NAMALWA (cell line): ENCODE results near the gene APP.
"Not testable (repeated sequence)": the region's sequence is repeated elsewhere in the genome, so short reads cannot be mapped to it uniquely, and the experiment has no call there.

Source experiments
- DNase-seq: peaks from one replicate; pipeline ENCODE4 v3.0.0-alpha.2; 2015; ENCODE audit warnings: low spot score

The APP gene

GRCh38 chr21:26022598-26023337 lies 147.8 kb downstream of the APP start:
- not testable (repeated sequence) for DNase-seq

- DNase-seq = no peak
Observed at GRCh38 chr21:26020510-26020909, 150.1 kb downstream of the APP start.

DNA sequence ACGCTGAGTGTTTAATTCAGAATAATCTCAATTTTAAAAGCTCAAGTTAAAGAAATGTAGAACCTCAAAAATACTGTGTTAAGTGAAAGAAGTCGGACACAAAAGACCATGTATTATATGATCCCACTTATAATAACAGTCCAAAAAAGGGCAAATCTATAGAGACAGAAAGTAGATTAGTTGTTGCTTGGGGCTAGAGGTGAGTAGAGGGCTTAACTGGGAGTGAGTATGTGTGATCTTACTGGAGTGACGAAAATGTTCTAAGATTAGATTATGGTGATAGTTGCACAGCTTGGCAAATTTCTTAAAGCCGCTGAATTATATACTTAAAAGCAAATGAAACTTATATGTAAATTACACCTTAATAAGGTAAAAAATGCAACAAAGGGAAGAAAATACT lies 150.5 kb downstream of the APP start:
- DNase-seq = no peak

DNA sequence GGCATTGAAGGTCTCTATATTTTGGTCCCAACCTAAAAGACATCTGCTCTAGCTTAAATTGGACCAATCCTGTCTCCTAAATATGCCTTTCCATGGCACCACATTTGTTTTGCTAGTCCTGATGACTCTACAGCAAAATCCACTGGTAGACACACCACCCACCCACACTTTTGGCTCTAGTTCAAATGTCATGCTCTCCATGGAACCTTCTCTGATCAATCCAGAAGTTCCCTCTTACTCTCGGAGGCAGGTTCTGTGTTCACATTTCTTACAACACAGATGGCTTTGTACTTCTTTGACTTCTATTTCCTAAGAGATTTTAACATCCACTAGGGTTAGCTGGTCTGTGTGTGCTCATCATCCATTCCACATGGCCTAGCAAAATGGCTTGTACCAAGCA lies 151.3 kb downstream of the APP start:
- DNase-seq = no peak

DNA sequence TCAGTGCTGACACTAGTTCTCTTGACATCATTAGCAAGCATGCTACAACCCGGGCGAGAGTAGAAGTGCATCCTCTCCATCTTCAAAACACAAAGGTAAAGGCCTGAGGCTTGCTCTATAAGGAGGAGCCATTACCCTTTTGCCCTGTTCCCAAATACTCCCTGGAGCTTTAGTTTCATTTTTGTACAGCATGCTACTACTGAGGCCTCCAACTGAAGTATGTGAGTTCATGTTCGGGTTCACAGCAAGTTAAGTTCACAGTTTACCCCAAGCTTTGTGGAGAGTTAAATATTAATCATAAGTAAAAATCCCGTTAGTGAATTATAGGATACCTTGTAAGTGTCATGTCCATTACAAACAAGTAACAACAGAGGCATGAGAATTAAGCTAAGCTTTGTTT lies 156.6 kb downstream of the APP start:
- no peak for DNase-seq

DNA sequence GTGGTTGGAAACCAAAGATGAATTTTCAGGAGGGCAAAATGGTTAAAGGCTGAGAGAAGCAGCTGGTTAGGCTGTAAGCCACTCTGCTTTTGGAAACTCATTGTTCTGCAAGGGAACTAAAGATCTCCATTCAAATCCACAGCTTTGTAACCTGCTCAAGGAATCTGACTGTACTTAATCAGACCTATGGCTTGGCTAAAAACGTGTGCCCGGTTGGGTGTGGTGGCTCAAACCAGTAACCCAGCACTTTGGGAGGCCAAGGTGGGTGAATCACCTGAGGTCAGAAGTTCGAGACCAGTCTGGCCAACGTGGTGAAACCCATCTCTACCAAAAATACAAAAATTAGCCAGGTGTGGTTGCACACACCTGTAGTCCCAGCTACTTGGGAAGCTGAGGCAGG lies 158.1 kb downstream of the APP start:
- not testable (repeated sequence) for DNase-seq

DNA sequence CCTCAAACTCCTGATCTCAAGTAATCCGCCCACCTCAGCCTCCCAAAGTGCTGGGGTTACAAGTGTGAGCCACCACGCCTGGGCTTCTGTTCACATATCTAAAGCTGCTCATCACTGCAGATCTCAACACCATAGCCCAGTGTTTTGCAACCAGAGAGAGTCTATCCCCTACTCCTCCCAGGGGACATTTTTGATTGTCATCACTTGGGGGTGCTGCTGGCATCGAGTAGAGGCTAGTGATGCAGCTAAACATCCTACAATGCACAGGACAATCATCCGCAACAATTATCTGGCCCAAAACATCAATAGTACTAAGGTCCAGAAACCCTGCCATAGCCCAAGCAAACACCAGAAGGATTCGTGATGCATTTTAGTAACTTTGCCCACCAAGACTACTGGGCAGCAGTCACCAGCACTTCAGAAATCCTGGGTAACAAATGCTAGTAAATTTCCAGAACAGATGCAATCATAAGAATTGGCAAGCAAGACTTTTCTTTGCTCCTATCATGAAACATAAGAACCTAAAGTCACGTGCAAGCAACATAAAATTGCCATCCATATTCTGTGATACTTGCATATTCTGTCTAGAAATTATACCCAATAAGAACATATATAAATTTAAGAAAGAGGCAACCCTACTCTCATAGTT lies 159.2 kb downstream of the APP start:
- DNase-seq = no peak

DNA sequence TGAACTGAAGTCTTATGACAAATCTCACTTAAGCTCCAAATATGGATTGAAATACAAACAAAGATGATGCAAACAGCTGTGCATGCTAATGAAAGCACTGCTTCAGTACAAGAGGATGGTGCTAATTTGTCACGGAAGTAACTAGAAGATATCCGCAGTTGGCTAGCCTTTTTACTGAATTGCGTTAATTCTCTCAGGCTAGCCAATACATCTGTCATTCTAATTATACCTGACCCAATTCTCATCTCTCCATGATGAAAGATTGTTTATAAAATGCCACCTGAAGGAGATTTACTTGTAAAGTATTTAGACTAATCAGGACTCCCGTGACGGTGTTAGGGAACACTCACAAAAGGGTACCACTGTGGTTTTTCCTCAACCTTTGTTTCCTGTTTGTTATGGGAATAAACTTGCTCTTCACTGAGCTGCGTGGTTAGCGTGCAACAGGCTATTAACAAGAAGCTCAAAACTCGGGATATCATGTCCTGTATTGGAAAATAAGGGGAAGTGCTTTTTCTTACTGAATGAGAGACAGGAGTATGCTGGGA lies 162.5 kb downstream of the APP start:
- no peak for DNase-seq

GRCh38 chr21:26005464-26005863 lies 165.1 kb downstream of the APP start:
- DNase-seq = no peak

DNA sequence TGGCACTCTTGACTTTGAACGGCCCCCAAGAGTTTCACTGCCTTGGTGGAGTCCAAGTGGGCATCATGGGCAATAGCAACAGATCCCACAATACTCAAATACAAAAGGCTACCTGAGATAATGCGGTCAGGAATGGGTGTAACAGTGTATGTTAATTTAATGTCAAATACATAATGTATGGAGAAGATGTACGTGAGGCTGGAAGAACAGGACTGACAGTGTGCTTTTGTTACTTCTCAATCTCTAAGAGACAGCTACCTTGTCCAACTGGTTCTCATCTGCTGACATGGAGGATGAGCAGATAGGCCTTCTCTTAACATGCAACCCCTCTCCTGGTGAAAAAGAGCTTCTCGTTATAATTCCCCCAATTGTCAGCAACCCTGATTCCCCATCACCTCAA lies 167.2 kb downstream of the APP start:
- no peak for DNase-seq

- DNase-seq = no peak
Observed at GRCh38 chr21:26001356-26001755, 169.2 kb downstream of the APP start.

DNA sequence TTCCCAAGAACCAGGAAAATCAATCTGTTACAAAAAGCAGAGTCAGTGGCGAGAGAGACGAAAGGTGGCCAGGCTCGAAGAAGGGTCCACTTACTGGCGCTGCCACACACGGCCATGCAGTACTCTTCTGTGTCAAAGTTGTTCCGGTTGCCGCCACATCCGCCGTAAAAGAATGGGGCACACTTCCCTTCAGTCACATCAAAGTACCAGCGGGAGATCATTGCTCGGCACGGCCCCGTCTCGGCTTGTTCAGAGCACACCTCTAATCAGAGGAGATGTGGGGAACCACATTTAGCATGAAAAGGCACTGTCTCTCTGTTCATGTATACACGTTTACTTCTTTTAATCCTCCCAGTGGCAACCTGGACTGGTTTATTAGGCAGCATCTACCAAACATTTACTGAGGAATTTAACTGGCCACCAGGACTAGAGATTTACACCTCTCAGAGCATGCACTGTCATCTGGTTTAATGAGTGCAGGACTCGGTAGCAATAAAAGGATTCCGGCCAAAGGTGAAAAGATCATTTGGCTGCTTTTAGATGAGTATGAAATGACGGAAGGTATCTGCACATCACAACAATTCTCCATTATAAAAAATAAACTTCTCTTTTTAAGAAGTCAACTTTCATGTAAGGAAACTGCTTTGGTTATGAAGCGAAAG lies 170.5 kb downstream of the APP start:
- DNase-seq = no peak

DNA sequence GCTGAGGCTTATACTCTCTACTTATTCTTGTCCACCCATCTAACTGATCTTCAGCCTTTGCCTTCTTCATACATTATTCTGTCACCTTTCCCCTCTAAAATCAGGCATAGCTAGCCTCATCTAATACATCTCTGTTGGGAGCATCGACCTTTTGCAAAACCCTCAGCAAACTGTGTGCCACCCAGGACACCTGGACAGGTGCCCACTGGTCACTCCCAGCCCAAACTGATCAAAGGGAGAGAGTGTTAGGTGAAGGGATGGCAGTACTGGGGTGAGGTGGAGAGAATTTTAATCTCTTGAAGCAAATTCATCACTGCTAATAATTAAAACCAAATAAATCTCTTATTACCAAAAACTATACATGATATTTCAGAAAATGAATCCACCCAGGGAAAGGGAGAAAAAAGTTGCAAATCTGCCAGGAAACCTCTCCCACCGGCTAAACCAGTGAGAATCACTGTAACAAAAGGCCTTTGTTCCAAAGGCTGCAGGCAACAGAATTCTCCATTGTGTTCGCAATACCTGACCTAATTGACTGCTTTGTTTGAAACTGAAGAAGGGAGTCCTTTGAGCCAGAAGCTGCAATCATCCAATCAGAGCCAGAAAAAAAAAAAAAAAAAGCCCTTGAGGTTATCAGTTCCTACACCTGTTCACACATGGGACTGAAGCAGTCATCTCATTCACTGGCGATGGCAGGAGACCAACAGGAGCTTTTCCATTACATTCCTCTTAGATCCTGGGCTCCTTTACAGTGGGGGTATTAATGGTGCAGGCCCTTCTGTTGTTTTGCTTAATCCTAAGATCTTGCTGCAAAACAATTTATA lies 172.6 kb downstream of the APP start:
- no peak for DNase-seq

GRCh38 chr21:25995278-25995677 lies 175.3 kb downstream of the APP start:
- no peak for DNase-seq

DNA sequence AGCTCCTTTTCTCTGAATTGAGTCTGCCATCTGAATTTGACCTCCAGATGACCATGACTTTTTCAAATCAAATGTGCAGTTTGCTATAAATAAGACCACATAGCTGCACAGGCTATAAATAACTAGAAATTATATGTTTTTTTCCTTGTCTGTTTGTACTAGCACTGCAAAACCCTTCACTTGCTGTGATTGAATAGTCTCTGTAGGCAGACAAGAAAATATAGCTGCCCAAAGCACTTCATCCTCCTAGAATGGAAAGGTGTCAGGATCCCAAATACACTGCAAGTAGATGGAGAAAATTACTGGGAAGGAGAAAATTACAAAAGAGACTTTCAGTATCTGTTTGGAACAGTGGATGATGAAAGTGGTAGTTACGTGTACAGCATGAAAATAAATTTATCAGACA lies 175.8 kb downstream of the APP start:
- no peak for DNase-seq

- no peak for DNase-seq
Observed at GRCh38 chr21:25988738-25989137, 181.8 kb downstream of the APP start.

GRCh38 chr21:25987531-25987930 lies 183.0 kb downstream of the APP start:
- no peak for DNase-seq

DNA sequence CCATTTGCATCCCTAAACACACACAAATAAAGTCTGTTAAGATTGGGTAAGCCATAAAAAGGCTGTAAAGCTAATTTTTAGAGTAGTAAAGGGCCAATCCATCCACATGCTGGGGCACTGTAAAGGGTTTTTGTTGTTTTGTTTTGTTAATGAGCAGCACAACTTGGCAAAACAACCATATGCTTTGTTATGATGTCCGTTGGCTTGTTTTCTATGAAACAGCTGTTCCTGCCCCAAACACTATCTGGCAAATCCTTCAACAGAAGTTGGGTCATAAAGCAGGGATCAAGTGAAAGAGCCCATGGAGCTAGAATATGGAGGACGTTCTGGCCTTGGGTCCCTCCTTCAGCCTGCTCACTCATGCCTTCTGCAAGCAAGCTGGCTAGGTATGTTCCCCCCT lies 183.6 kb downstream of the APP start:
- DNase-seq = no peak

DNA sequence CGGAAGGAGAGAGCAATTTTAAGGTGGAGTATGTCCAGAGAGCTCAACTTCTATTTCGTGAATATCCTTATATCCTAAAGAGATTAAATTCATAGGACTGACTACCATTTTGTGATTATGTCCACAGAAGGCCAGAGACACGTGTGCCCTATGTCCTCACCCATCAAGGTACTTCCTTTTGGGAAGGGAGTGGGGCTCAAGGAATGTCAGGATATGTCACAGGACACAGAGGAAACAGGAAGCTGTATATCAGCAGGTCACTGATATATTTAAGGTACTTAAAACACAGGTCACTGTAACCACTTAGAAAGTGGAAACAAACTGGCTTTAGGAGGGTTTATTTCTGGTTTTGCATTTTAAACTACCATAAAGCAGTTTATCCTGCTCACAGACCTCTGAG lies 184.6 kb downstream of the APP start:
- no peak for DNase-seq

- no peak for DNase-seq
Observed at GRCh38 chr21:25984538-25984937, 186.0 kb downstream of the APP start.

DNA sequence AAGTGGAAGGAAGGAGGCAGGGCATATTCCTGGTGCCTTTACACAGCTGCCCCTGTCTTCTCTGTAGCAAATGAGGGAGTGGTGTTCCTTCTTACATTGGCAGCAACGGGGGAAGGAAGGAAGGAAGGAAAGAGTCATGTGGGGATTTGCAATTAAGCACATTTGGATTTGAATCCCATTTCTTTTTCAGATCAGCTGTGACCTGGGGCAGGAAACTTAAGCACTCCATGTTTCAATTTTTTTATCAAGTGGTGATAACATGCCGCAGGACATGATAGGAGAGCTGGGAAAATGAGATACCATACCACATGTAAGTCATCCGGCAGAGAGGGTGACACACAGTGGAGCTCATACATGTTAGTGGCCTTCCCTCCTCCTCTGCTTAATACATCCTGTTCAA lies 186.8 kb downstream of the APP start:
- no peak for DNase-seq

- DNase-seq = no peak
Observed at GRCh38 chr21:25980710-25981109, 189.9 kb downstream of the APP start.
